Measurements from ENCODE around the gene GPR68.
"Not testable (repeated sequence)": the region's sequence is repeated elsewhere in the genome, so short reads cannot be mapped to it uniquely, and the experiment has no call there.

The GPR68 gene

GRCh38 chr14:91204657-91205056 lies 39.8 kb downstream of the GPR68 start:
- no peak overlapping the region for H3K4me3 ChIP-seq (ENCODE audit: low read length)
- DNase-seq (ENCODE audit: low read depth) = no peak
- TF ChIP-seq CTCF (conservative IDR thresholded peaks at IDR 0.05; ENCODE audit: low read depth, low read length) = no peak

GRCh38 chr14:91202234-91202974 lies 42.1 kb downstream of the GPR68 start:
- no peak for DNase-seq (ENCODE audit: low read depth)
- H3K4me3 ChIP-seq (ENCODE audit: low read length) = no peak overlapping the region
- no peak for TF ChIP-seq CTCF (conservative IDR thresholded peaks at IDR 0.05; ENCODE audit: low read depth, low read length)

- DNase-seq (ENCODE audit: low read depth); H3K4me3 ChIP-seq (ENCODE audit: low read length): not testable (repeated sequence)
Measured at GRCh38 chr14:91200802-91201201, 43.7 kb downstream of the GPR68 start.

- H3K4me3 ChIP-seq (ENCODE audit: low read length) = no peak overlapping the region
- DNase-seq (ENCODE audit: low read depth) = no peak
- TF ChIP-seq CTCF (conservative IDR thresholded peaks at IDR 0.05; ENCODE audit: low read depth, low read length) = no peak
Measured at GRCh38 chr14:91197631-91198030, 46.9 kb downstream of the GPR68 start.

- no peak for TF ChIP-seq CTCF (conservative IDR thresholded peaks at IDR 0.05; ENCODE audit: low read depth, low read length)
- no peak for DNase-seq (ENCODE audit: low read depth)
- no peak overlapping the region for H3K4me3 ChIP-seq (ENCODE audit: low read length)
Measured at GRCh38 chr14:91195881-91196280, 48.6 kb downstream of the GPR68 start.

- no peak for DNase-seq (ENCODE audit: low read depth)
- no peak overlapping the region for H3K4me3 ChIP-seq (ENCODE audit: low read length)
- TF ChIP-seq CTCF (conservative IDR thresholded peaks at IDR 0.05; ENCODE audit: low read depth, low read length) = no peak
Measured at GRCh38 chr14:91193069-91193468, 51.4 kb downstream of the GPR68 start.

GRCh38 chr14:91190853-91191252 lies 53.7 kb downstream of the GPR68 start:
- no peak for TF ChIP-seq CTCF (conservative IDR thresholded peaks at IDR 0.05; ENCODE audit: low read depth, low read length)
- DNase-seq (ENCODE audit: low read depth) = no peak
- no peak overlapping the region for H3K4me3 ChIP-seq (ENCODE audit: low read length)
